ENCODE measurements around the gene IFNA1.

IFNA1 gene

DNA sequence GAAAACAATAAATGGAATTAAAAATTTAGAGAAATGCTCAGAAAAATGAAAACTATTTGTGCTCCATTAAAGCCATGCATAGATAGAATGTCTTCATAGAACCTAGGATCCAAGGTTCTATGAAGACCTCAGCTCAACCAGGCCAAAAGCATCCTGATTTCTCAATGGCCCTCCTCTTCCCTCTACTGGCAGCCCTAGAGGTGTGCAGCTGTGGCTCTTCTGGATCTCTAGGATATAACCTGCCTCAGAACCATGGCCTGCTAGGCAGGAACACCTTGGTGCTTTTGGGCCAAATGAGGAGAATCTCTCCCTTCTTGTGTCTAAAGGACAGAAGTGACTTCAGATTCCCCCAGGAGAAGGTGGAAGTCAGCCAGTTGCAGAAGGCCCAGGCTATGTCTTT lies 15.1 kb downstream of the IFNA1 start:
- H3K4me3 ChIP-seq (ENCODE audit: low read length): no peak overlapping the region
- no peaks in the 10 kb centered on the region for H3K4me1 ChIP-seq (ENCODE audit: control insufficient read depth, insufficient read depth, low read length)
- H3K27me3 ChIP-seq (ENCODE audit: control insufficient read depth, insufficient read depth, low read length): no peaks in the 10 kb centered on the region
- no peaks in the 10 kb centered on the region for H3K36me3 ChIP-seq (ENCODE audit: control insufficient read depth, insufficient read depth, low read length)
- no peak overlapping the region for H3K27ac ChIP-seq (ENCODE audit: low read depth, low read length)
- no peak overlapping the region for H3K9ac ChIP-seq (ENCODE audit: low read length)

DNA sequence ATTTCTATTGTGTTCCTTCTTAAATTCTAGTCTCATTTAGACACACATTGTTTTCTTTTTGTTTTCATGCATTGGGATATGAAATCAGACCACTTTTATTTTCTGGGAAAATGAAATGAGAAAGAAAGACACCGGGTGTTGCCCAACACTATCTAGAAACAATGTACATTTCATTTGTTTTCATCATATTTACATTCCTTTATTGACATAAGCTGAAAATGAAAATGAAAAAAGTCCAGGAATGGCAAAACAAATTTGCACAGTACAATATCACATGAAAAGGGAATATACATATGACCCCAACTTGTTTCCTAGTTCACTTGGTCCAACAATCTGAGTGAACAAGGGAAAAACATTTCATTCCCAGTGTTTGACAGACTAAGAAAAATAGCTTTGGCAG lies 21.1 kb downstream of the IFNA1 start:
- no peaks in the 10 kb centered on the region for H3K27me3 ChIP-seq (ENCODE audit: control insufficient read depth, insufficient read depth, low read length)
- H3K36me3 ChIP-seq (ENCODE audit: control insufficient read depth, insufficient read depth, low read length): no peaks in the 10 kb centered on the region
- H3K27ac ChIP-seq (ENCODE audit: low read depth, low read length): no peak overlapping the region
- H3K4me3 ChIP-seq (ENCODE audit: low read length): no peak overlapping the region
- no peak overlapping the region for H3K9ac ChIP-seq (ENCODE audit: low read length)
- H3K4me1 ChIP-seq (ENCODE audit: control insufficient read depth, insufficient read depth, low read length): no peaks in the 10 kb centered on the region

DNA sequence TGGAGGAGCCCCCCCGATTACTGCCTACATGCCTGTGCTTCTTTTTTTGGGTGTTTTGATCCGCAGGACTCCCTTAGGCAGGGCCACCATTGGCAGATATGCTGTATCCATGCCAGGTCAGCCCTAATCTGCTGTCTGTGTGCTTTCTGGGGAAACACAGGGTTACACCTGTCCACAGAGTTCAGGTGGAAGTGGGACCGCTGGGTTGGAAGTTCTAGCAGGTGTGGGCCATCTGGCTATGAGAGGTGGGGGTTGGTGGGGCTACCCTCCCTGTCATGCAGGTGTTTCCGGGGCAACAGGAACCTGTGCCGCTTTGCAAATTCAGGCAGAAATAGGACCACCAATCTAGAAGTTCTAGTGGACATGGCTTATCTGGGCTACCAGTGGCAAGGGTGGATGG lies 24.9 kb downstream of the IFNA1 start:
- Histone ChIP-seq H3K4me1 (ENCODE audit: control insufficient read depth, insufficient read depth, low read length) (no peaks in the 10 kb centered on the region), H3K27ac (ENCODE audit: low read depth, low read length) (no peak overlapping the region), H3K27me3 (ENCODE audit: control insufficient read depth, insufficient read depth, low read length) (no peaks in the 10 kb centered on the region), H3K9ac (ENCODE audit: low read length) (no peak overlapping the region), H3K36me3 (ENCODE audit: control insufficient read depth, insufficient read depth, low read length) (no peaks in the 10 kb centered on the region), H3K4me3 (ENCODE audit: low read length) (no peak overlapping the region)

DNA sequence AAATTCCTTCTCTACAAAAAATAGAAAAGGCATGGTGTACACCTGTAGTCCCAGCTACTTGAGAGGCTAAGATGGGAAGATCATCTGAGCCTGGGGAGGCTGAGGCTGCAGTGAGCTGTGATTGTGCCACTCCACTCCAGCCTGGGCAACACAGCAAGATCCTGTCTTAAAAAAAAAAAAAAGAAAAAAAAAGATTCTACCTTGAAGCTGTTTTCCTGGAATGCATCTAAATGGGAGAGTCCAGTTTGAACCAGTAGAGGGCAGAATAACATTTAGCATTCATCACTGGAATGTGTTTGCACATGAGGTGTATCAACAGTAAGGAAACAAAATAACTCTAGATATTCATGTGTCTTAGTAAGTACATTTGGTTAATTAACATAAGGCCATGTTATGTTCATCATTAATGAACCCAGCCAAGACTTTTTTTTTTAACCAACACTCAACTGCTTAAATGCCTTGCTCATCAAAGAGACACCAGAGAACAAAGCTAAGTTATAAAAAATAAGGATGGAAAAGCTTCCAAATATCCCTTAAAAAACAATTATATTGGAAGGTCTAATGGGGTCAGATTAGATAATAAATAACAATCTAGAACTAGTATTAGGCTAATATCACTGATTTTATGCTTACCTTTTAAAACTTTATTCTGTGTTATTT lies 25.8 kb downstream of the IFNA1 start:
- Histone ChIP-seq H3K4me3 (ENCODE audit: low read length) (no peak overlapping the region), H3K27me3 (ENCODE audit: control insufficient read depth, insufficient read depth, low read length) (no peaks in the 10 kb centered on the region), H3K36me3 (ENCODE audit: control insufficient read depth, insufficient read depth, low read length) (no peaks in the 10 kb centered on the region), H3K4me1 (ENCODE audit: control insufficient read depth, insufficient read depth, low read length) (no peaks in the 10 kb centered on the region), H3K27ac (ENCODE audit: low read depth, low read length) (no peak overlapping the region), H3K9ac (ENCODE audit: low read length) (no peak overlapping the region)

DNA sequence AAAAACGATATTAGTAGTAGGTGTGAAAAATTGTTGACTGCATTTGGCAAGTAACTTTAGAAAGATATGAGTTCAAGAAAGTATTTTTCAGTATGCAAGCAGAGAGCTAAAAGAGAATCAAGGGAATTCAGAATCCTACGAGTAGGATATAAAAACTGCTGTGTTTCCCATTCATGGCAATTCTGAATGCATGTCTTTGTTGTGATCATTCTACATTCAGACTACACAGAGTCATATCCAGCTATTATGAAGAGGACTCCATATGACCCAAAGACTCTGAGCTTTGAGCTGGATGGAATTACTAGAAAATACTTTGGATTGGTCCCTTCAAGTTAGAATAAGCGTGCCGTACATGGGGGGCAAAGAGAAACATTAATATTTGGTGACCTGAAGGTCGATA lies 29.9 kb downstream of the IFNA1 start:
- no peaks in the 10 kb centered on the region for H3K27me3 ChIP-seq (ENCODE audit: control insufficient read depth, insufficient read depth, low read length)
- no peaks in the 10 kb centered on the region for H3K36me3 ChIP-seq (ENCODE audit: control insufficient read depth, insufficient read depth, low read length)
- no peak overlapping the region for H3K4me3 ChIP-seq (ENCODE audit: low read length)
- no peaks in the 10 kb centered on the region for H3K4me1 ChIP-seq (ENCODE audit: control insufficient read depth, insufficient read depth, low read length)
- no peak overlapping the region for H3K27ac ChIP-seq (ENCODE audit: low read depth, low read length)
- no peak overlapping the region for H3K9ac ChIP-seq (ENCODE audit: low read length)

DNA sequence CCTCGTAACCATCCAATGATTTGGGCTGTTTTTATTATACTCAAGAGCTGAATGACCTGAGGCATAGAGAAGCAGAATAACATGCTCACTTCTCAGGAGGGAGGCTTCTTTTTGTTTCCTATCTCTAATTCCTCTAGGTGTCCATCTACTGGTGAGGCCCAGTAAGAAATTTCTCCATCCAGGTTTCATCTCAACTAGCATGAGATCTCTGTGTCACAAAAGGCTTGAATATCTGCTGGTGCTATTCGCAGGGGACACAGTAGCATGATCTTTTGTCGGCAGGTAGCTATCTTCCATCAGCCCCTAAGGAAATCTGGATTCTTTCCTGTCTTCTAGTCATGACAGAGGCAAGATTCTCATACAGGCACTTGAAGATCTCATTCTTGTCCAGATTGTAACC lies 33.0 kb downstream of the IFNA1 start:
- Histone ChIP-seq H3K4me1 (ENCODE audit: control insufficient read depth, insufficient read depth, low read length) (no peaks in the 10 kb centered on the region), H3K27ac (ENCODE audit: low read depth, low read length) (no peak overlapping the region), H3K4me3 (ENCODE audit: low read length) (no peak overlapping the region), H3K9ac (ENCODE audit: low read length) (no peak overlapping the region), H3K36me3 (ENCODE audit: control insufficient read depth, insufficient read depth, low read length) (no peaks in the 10 kb centered on the region), H3K27me3 (ENCODE audit: control insufficient read depth, insufficient read depth, low read length) (no peaks in the 10 kb centered on the region)

DNA sequence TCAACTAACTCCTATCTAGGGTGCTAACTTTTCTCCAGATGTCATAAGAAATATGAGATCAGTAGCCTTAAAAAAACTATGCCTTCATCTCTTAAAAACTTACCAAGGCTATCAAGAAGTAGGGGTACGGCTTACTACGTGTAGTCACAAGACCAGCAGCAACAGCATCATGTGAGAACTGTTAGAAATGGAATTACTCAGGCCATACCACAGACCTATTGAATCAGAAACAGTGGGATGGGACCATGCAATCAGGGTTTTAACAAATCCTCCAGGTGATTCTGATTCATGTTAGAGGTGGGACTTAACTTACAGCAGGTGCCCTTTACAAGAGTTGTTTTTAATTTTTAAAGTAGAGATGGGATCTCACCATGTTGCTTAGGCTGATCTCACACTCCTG lies 37.2 kb downstream of the IFNA1 start:
- no peak overlapping the region for H3K27ac ChIP-seq (ENCODE audit: low read depth, low read length)
- no peaks in the 10 kb centered on the region for H3K36me3 ChIP-seq (ENCODE audit: control insufficient read depth, insufficient read depth, low read length)
- no peak overlapping the region for H3K9ac ChIP-seq (ENCODE audit: low read length)
- no peaks in the 10 kb centered on the region for H3K27me3 ChIP-seq (ENCODE audit: control insufficient read depth, insufficient read depth, low read length)
- no peaks in the 10 kb centered on the region for H3K4me1 ChIP-seq (ENCODE audit: control insufficient read depth, insufficient read depth, low read length)
- no peak overlapping the region for H3K4me3 ChIP-seq (ENCODE audit: low read length)

DNA sequence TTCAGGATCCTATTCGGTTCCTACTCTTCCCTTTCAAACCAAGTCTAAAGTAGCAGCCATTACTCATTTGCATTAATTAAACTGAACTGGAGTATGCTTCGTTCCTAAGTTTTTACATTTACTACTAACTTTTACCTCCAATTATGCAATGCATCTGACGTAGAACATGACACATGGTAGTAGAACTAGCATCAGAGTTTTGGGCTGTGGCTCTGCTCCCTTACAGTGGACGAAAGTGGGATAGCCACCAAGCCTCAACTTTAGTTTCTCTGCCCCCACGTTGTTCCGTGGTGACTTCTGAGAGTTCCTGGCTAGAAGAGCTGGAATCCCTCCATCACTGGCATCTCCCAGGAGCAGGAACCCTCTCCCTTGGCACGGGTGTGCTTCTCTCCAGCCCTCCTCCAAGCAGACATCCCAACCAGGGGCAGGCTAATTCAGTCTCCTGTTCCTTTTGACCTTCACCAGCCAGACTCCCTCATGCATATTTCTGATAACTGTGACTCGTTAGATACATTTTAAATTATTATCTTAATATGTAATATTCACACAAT lies 39.0 kb downstream of the IFNA1 start:
- H3K9ac ChIP-seq (ENCODE audit: low read length): no peak overlapping the region
- no peaks in the 10 kb centered on the region for H3K4me1 ChIP-seq (ENCODE audit: control insufficient read depth, insufficient read depth, low read length)
- H3K27ac ChIP-seq (ENCODE audit: low read depth, low read length): no peak overlapping the region
- H3K36me3 ChIP-seq (ENCODE audit: control insufficient read depth, insufficient read depth, low read length): no peaks in the 10 kb centered on the region
- no peaks in the 10 kb centered on the region for H3K27me3 ChIP-seq (ENCODE audit: control insufficient read depth, insufficient read depth, low read length)
- H3K4me3 ChIP-seq (ENCODE audit: low read length): no peak overlapping the region

DNA sequence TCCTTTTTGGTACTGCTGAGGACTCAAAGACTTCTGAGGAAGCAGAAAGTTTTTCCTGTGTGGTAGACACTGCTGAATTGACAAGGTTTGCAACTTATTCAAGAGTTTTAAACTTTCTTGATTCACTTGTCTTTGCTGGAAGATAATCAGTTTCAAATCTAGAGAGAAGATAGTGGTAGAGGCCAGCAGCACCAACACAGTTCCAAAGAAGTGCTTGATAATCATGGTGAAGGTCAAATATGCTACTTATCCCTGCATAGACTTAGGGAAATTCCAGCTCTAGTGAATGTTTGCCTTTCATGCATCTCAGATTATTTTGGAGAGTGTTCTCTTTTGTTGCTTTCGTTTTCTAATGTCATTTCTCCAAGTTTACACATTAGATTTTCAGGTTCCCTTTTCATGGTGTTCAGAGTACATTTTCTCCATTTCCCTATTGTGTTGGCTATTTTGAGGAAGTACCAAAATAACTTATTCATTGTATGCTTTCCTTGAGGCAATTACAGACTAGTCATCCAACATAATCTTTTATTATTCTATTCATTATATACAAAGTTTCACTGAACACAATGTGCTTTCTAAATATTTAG lies 41.3 kb downstream of the IFNA1 start:
- Histone ChIP-seq H3K4me1 (ENCODE audit: control insufficient read depth, insufficient read depth, low read length) (no peaks in the 10 kb centered on the region), H3K27me3 (ENCODE audit: control insufficient read depth, insufficient read depth, low read length) (no peaks in the 10 kb centered on the region), H3K9ac (ENCODE audit: low read length) (no peak overlapping the region), H3K4me3 (ENCODE audit: low read length) (no peak overlapping the region), H3K27ac (ENCODE audit: low read depth, low read length) (no peak overlapping the region), H3K36me3 (ENCODE audit: control insufficient read depth, insufficient read depth, low read length) (no peaks in the 10 kb centered on the region)

DNA sequence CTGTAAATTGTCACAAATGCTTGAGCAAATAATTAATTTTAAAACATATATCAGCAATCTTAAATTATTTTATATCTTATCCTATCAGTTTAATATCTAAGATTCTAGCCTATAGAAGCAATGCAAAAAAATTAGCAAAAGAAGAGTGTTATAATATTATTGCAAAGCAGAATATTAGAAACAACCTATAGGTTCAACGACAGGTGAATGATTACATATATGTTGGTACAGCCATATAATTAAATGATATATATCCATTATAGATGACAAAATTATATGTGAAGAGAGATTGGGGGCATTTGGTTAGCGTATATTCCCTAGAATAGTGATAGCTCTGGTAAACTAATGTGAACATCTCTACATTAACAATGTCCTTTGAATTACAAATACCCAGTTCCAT lies 42.0 kb downstream of the IFNA1 start, which contains the start of gene IFNE:
Gene IFNE, minus strand, starts transcription at position 101 of the 400 bp plus-strand sequence. CDS start 619 bp downstream, outside the sequence.
- Histone ChIP-seq H3K9ac (ENCODE audit: low read length) (no peak within 1 kb of the TSS), H3K4me1 (ENCODE audit: control insufficient read depth, insufficient read depth, low read length) (no peaks in the 10 kb centered on the region), H3K27ac (ENCODE audit: low read depth, low read length) (no peak within 1 kb of the TSS), H3K4me3 (ENCODE audit: low read length) (no peak within 1 kb of the TSS), H3K36me3 (ENCODE audit: control insufficient read depth, insufficient read depth, low read length) (no peaks in the 10 kb centered on the region), H3K27me3 (ENCODE audit: control insufficient read depth, insufficient read depth, low read length) (no peaks in the 10 kb centered on the region)
